HG03066 (cell line): ENCODE measurements around the gene S100Z.
"Not testable (repeated sequence)": the region's sequence is repeated elsewhere in the genome, so short reads cannot be mapped to it uniquely, and the experiment has no call there.

Experiments
- ATAC-seq: cut with Tn5 transposase; IDR thresholded peaks from one replicate; pipeline ENCODE4 v1.9.1; 2021; ENCODE audit warnings: low read depth; ENCODE audit not compliant: unreplicated experiment

The S100Z gene

GRCh38 chr5:76945238-76945637 is 95.4 kb downstream of the S100Z start:
- ATAC-seq = not testable (repeated sequence)

- ATAC-seq = no peak
These were observed 96.3 kb downstream of the S100Z start for GRCh38 chr5:76946090-76946489.

GRCh38 chr5:76947082-76947503 is 97.3 kb downstream of the S100Z start:
- no peak for ATAC-seq

- ATAC-seq = no peak
These were observed 103.2 kb downstream of the S100Z start, which contains the start of gene CRHBP for GRCh38 chr5:76952795-76953536. Gene CRHBP (plus strand): TSS chr5:76953045. CDS start chr5:76953135, 90 bp downstream.

GRCh38 chr5:76953551-76954382 is 104.0 kb downstream of the S100Z start:
- no peak for ATAC-seq

GRCh38 chr5:76954383-76954763 is 104.6 kb downstream of the S100Z start:
- no peak for ATAC-seq

- no peak for ATAC-seq
These were observed 106.2 kb downstream of the S100Z start for GRCh38 chr5:76956033-76956432.

- ATAC-seq = no peak
These were observed 109.4 kb downstream of the S100Z start for GRCh38 chr5:76958991-76959767.

- no peak for ATAC-seq
These were observed 110.3 kb downstream of the S100Z start for GRCh38 chr5:76960004-76960625.

- no peak for ATAC-seq
These were observed 114.2 kb downstream of the S100Z start for GRCh38 chr5:76964060-76964459.
